ENCODE results near the gene COL4A3. TPM values are rescaled to one million over a fixed set of nuclear protein-coding genes. Genes with fewer than 3 reads are reported as not detected.

The COL4A3 gene
- total RNA-seq, 2 donors from 2014 or later: 2.7 to 8.0 TPM

DNA sequence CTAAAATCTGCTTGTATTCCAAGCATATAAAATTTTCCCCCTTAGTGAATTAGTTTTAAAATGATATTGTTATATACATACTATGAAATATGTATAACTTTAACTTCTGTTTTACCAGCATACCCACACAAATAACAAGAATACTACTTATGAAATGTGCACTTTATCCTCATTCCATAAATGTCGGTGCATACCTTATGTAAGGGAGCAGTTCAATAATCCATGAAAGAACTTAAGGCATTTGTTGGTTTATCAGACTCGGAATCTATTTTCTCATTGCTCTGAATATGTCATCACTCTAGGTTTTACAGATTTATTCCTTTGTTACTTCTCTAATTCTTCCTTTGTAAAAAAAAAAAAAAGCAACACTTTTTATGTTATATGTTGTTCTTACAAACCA, 148.2 kb downstream of the COL4A3 start:
- TF ChIP-seq, protein P1, sequence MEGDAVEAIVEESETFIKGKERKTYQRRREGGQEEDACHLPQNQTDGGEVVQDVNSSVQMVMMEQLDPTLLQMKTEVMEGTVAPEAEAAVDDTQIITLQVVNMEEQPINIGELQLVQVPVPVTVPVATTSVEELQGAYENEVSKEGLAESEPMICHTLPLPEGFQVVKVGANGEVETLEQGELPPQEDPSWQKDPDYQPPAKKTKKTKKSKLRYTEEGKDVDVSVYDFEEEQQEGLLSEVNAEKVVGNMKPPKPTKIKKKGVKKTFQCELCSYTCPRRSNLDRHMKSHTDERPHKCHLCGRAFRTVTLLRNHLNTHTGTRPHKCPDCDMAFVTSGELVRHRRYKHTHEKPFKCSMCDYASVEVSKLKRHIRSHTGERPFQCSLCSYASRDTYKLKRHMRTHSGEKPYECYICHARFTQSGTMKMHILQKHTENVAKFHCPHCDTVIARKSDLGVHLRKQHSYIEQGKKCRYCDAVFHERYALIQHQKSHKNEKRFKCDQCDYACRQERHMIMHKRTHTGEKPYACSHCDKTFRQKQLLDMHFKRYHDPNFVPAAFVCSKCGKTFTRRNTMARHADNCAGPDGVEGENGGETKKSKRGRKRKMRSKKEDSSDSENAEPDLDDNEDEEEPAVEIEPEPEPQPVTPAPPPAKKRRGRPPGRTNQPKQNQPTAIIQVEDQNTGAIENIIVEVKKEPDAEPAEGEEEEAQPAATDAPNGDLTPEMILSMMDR (IDR thresholded peaks at IDR 0.05): no peak
- H3K27me3 ChIP-seq: no peaks in the 10 kb centered on the region
- H3K4me3 ChIP-seq: no peak overlapping the region
- no peak overlapping the region for H3K27ac ChIP-seq
- H3K9me3 ChIP-seq: no peaks in the 10 kb centered on the region
- no peak for DNase-seq (ENCODE audit: low spot score)
- no peaks in the 10 kb centered on the region for H3K36me3 ChIP-seq
- H3K4me1 ChIP-seq: no peaks in the 10 kb centered on the region

DNA sequence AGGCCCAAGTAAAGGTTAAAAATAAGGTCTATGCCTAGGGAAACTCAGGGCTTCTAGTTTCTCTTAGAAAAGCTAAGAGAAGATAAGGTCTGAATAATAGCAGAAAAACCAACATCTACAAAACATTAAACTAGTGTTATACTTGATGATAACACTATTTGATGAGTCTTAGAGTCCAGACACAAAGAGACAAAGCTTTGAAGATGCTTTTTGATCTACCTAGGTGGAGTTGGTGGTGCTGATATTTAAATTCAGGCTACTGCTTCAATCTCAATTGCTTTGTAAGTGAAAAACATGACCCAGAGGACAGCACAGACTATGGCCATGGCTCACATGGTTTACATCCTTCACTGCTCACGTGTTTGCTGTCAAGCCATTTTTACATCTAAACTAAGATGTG, 148.9 kb downstream of the COL4A3 start:
- H3K36me3 ChIP-seq: no peaks in the 10 kb centered on the region
- H3K9me3 ChIP-seq: no peaks in the 10 kb centered on the region
- H3K27me3 ChIP-seq: no peaks in the 10 kb centered on the region
- DNase-seq (ENCODE audit: low spot score): no peak
- no peak overlapping the region for H3K4me3 ChIP-seq
- H3K27ac ChIP-seq: no peak overlapping the region
- TF ChIP-seq, protein P1 (IDR thresholded peaks at IDR 0.05): no peak
- H3K4me1 ChIP-seq: no peaks in the 10 kb centered on the region

DNA sequence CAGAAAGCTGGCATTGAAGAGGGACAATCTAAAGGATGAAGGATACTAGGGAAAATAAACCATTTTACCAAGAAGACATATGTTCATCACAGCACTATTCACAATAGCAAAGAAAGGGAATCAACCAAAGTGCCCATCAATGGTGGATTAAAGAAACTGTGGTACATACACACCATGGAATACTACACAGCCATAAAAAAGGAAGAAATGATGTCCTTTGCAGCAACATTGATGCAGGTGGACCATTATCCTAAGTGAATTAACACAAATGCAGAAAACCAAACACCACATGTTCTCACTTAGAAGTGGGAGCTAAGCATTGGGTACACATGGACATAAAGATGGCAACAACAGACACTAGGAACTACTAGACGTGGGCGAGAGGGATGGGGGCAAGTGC, 153.4 kb downstream of the COL4A3 start:
- Histone ChIP-seq H3K27ac (no peak overlapping the region), H3K27me3 (no peaks in the 10 kb centered on the region), H3K4me1 (no peaks in the 10 kb centered on the region), H3K36me3 (no peaks in the 10 kb centered on the region), H3K4me3 (no peak overlapping the region), H3K9me3 (no peaks in the 10 kb centered on the region)
- DNase-seq (ENCODE audit: low spot score): no peak
- TF ChIP-seq, protein P1 (IDR thresholded peaks at IDR 0.05): no peak

DNA sequence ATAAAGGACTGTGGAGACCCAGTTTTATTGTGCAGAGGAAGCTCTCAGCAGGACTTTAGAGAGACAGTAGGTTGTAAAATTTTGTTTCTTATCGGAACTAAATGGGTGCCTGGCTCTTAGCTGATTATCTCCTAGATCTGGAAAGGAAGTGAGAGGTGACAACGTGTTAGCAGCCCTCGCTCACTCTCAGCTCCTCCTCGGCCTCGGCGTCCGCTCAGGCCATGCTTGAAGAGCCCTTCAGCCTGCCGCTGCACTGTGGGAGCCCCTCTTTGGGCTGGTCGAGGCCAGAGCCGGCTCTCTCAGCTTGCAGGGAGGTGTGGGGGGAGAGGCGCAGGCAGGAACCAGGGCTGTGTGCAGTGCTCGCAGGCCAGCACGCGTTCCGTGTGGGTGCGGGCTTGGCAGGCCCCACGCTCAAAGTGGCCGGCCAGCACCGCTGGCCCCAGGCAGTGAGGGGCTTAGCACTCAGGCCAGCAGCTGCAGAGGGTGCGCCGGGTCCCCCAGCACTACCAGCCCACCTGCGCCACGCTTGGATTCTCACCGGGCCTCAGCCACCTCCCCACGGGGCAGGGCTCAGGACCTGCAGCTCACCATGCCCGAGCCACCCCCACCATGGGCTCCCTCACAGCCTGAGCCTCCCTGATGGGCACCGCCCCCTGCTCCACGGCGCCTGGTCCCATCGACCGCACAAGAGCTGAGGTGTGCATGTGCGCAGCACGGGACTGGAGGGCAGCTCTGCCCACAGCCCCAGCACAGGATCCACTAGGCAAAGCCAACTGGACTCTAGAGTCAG, 156.1 kb downstream of the COL4A3 start:
- TF ChIP-seq, protein P1 (IDR thresholded peaks at IDR 0.05): no peak
- H3K4me3 ChIP-seq: no peak overlapping the region
- no peaks in the 10 kb centered on the region for H3K27me3 ChIP-seq
- no peaks in the 10 kb centered on the region for H3K9me3 ChIP-seq
- peaks cover 0 to 5% of the 10 kb centered on the region in 2 donors for H3K4me1 ChIP-seq
- H3K36me3 ChIP-seq: no peaks in the 10 kb centered on the region
- no peak overlapping the region for H3K27ac ChIP-seq
- DNase-seq (ENCODE audit: low spot score): no peak

DNA sequence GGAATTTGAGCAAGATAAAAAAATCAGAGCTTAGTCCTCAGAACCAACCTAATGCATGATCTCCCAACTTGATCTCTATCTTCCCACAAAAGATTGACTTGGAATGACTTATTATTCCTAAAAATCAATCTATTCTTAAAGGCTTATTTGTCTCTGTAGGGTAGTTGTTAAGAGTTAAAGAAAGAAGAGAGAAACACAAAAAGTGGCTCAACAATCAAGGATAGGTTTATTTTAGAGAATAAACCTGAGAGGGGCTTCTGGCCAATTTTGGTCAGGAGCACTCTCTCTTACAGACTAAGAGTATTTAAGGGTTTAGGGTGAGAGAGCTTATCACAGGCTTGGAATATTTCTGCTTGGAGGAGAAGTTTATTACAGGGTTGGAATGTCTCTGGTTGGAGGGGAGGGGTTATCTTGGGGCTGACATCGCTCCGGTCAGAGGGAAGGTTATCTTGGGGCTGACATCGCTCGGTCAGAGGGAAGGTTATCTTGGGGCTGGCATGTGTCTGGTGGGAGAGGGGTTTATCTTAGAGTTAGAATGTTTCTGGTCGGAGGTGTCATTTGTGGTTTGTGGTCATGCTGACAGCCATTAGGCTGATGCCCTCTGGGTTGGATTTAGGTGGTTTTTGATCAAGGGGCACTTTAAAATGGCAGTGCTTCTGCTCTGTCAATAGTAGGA, 158.2 kb downstream of the COL4A3 start:
- H3K9me3 ChIP-seq: no peaks in the 10 kb centered on the region
- TF ChIP-seq, protein P1 (IDR thresholded peaks at IDR 0.05): no peak
- H3K36me3 ChIP-seq: no peaks in the 10 kb centered on the region
- H3K27me3 ChIP-seq: no peaks in the 10 kb centered on the region
- H3K27ac ChIP-seq: no peak overlapping the region
- no peak overlapping the region for H3K4me3 ChIP-seq
- DNase-seq (ENCODE audit: low spot score): no peak
- H3K4me1 ChIP-seq: peaks cover 0 to 21% of the 10 kb centered on the region in 2 donors
